RWPE1 (cell line): ENCODE results near the gene CIAO2A.

Source experiments
- CTCF ChIA-PET: fragments of 350-600 bp; sonication (Branson Sonifier 250); formaldehyde crosslinking; extraction: SDS; loops from one replicate; lab custom pipeline; 2021; lab: Yijun Ruan, JAX
- POLR2A ChIA-PET: fragments of 400-600 bp; formaldehyde crosslinking; extraction: SDS; loops from one replicate; lab custom pipeline; 2020; ENCODE audit warnings: antibody characterized with exemption; ENCODE audit not compliant: low non-redundant PET; lab: Yijun Ruan, JAX
- DNase-seq: peaks from one replicate; pipeline ENCODE4 v3.0.0; 2012; ENCODE audit warnings: low spot score
- H3K27ac ChIP-seq: fragments of 450-650 bp; 2 replicates; pipeline ENCODE4 v1.5.1; 2017
- TF ChIP-seq, protein P1 (sequence below): fragments of 450-650 bp; conservative IDR thresholded peaks from 2 replicates; pipeline ENCODE4 v1.5.1; 2017; ENCODE audit warnings: low read depth, mild to moderate bottlenecking

Gene CIAO2A

DNA sequence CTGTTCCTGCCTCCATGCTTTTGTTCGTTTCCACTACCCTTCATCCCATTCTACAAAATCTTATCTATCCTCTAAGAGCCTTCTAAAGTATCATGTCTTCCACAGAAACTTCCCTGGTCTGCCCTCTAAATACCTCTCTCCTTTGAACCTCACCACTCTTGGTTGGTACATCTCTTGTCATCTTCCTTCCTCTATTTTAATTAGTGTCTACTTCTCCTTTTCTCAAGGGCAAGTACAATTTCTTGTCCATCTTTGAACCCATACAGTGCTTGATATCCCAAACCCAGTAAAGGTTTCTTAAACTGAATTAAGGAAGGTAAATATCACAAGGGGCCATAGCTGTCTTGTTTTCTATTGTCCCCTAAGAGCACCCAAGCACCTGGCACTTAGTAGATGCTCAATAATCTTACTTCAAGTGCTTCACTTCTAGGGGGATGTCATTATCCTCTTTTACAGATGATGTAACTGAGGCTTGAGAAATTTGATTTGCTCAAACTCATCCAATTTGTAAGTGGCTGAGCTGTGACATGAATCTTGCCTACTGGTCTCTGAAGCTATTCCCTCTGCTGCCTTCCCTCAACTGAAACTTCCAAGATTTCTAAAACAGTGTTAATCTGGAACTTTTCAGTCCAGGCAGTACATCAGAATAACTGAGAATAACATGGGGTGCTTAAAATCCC is 44.7 kb downstream of the CIAO2A start:
- CTCF ChIA-PET = interaction anchor here (1.1 to 3.8 kb wide), 3 partner anchors 103 to 297 kb away, joined by 3 to 56 read pairs (median 3); no protein-coding TSS in a partner anchor
- H3K27ac ChIP-seq = no peak overlapping the region
- POLR2A ChIA-PET = no interaction called here
- TF ChIP-seq, protein P1, sequence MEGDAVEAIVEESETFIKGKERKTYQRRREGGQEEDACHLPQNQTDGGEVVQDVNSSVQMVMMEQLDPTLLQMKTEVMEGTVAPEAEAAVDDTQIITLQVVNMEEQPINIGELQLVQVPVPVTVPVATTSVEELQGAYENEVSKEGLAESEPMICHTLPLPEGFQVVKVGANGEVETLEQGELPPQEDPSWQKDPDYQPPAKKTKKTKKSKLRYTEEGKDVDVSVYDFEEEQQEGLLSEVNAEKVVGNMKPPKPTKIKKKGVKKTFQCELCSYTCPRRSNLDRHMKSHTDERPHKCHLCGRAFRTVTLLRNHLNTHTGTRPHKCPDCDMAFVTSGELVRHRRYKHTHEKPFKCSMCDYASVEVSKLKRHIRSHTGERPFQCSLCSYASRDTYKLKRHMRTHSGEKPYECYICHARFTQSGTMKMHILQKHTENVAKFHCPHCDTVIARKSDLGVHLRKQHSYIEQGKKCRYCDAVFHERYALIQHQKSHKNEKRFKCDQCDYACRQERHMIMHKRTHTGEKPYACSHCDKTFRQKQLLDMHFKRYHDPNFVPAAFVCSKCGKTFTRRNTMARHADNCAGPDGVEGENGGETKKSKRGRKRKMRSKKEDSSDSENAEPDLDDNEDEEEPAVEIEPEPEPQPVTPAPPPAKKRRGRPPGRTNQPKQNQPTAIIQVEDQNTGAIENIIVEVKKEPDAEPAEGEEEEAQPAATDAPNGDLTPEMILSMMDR = no peak
- no peak for DNase-seq

DNA sequence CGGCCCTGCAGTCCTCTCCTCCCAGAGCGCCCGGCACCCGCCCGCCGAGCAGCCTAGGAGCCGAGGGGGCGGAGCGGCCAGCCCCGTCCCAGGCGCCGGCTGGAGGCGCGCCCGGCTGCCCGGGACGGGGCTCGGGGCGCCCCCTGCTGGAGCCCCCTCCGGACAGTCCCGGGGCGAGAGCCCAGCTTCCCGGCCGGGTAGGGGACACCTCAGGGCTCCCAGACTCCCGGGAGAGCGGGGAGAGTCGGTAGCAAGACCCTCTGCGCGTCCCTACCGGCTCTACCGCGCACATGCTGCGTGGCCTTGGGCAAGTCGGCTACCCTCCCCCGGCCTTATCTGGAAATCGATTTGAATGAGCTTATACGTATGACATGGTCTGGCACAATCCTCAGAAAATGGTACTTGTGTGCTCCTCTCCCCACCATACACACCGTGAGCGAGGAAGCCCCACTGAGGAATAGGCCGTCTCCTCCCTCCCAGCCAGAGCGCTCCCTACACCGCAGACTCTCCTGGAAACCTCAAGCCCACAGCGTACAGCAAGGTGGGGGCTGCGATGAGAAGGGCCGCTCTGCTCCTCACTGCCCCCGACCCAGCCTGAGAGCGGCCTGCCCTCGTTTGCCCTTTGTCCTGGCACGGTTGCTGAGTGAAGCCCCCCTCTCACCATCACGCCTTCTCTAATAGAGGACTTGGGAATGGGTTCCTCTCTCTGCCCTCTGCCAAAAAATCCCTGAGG is 47.1 kb downstream of the CIAO2A start, which contains the start of gene DAPK2:
TSS of gene DAPK2 (minus strand) at position 65 of the 733 bp plus-strand sequence. CDS start 6,224 bp downstream, outside the sequence.
- TF ChIP-seq, protein P1 = peak; percentile 94
- POLR2A ChIA-PET = interaction anchor here (0.6 kb wide), 1 partner anchor 915 kb away, joined by 4 read pairs; no protein-coding TSS in a partner anchor
- CTCF ChIA-PET = interaction anchor here (0.5 to 3.8 kb wide), 26 partner anchors 10 to 302 kb away, joined by 3 to 56 read pairs (median 3); no protein-coding TSS in a partner anchor
- peak; percentile 85 for DNase-seq
- peak within 1 kb of the TSS; percentile 34 for H3K27ac ChIP-seq

DNA sequence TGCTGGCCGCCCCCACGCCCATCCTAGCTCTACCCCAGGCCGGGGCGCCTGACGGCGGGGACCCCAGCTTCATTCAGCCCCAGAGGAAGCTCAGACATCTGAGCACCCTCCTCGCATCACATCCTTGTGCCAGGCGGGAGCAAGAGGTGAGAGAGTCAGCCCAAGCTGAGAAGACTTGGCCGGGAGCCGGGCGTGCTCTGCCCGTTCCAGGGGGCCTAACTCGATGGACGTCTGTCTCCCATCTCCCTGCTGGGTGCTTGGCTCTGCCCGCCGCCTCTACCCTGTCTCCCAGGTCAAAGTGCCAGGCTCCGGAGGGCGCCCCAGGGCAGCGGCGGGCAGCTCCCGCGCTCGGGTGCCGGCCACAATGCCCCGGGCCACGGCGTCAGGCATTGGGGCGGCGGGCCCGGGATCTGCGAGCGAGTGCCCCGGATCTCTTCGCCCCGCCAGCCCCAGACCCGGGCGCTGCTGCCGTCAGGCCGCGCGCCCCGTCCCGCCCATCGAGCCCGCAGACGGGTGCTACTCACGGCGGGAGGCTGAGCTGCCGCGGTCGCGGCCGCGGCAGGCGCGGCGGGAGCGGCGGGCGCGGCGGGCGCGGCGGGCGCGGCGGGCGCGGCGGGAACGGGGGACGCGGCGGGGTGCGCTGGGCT is 47.7 kb downstream of the CIAO2A start:
- peak overlapping the region; percentile 34 for H3K27ac ChIP-seq
- peak; percentile 63 for DNase-seq
- TF ChIP-seq, protein P1 = no peak
- ChIA-PET CTCF (interaction anchor here (0.5 to 3.8 kb wide), 19 partner anchors 9 to 370 kb away, joined by 3 to 56 read pairs (median 4); no protein-coding TSS in a partner anchor), POLR2A (interaction anchor here (0.6 kb wide), 1 partner anchor 914 kb away, joined by 4 read pairs; no protein-coding TSS in a partner anchor)

DNA sequence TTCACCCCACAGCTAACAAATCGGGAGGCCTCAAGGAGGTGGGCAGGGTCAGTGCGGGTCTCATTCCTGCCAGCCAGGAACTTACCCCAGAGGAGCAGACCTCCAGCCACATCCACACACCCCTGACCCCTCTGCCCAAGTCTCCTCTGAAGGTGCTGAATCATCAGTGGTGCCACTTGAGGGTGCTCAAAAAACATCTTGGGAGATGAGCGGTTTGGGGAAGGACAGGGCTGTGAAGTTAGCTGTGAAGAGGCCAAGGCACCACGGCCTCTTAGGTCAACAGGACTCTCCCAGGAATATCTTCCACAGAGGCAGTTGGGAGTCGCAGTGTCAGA is 48.6 kb downstream of the CIAO2A start:
- POLR2A ChIA-PET = interaction anchor here (0.7 kb wide), 1 partner anchor 9 kb away, joined by 3 read pairs; no protein-coding TSS in a partner anchor

DNA sequence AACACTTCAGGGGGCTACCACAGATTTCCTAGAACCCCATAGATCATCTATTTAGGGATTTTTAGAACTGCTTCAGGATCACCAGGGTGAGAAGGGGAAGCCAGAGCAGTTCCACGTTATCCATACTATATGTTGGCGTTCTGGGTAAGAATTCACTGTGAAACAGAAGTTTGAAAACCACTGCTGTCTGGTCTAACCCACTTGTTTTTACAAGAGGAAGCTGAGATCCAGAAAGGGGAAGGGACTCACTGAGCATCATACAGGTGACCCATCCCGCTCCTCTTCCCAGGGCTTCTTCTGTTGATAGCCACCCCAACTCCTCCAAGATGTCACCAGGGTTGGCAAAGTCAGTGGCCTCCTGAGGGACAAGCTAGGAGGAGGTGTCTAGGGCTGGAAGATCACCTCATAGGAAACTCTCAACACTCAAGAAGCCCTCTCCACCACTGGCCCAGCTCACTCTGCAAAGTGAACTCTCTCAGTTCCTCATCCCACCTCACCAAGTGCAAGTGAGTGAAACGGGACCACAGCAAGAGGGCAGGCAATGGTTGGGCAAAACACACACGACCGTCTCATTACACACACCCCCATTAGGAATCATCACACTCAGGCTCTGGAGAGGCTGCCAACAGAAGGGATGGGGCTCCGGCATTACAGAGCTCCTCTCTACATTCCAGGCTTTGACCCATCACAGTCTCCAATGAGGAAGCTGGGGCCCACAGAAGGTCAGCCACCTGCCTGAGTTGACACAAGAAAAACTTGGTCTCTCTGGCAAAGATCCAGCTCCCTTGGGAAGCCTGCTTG is 49.1 kb downstream of the CIAO2A start:
- POLR2A ChIA-PET = interaction anchor here (0.7 kb wide), 1 partner anchor 9 kb away, joined by 3 read pairs; no protein-coding TSS in a partner anchor
- TF ChIP-seq, protein P1 = no peak
- DNase-seq = no peak
- CTCF ChIA-PET = interaction anchor here (0.5 to 2.1 kb wide), 4 partner anchors 9 to 292 kb away, joined by 3 to 7 read pairs (median 4); no protein-coding TSS in a partner anchor
- no peak overlapping the region for H3K27ac ChIP-seq

More for the DNA sequence above, 48.6 kb downstream of the CIAO2A start:
- TF ChIP-seq, protein P1 = no peak
- CTCF ChIA-PET = interaction anchor here (0.5 to 3.8 kb wide), 5 partner anchors 10 to 293 kb away, joined by 3 to 56 read pairs (median 7); no protein-coding TSS in a partner anchor
- H3K27ac ChIP-seq = no peak overlapping the region
- DNase-seq = no peak
